ENCODE measurements around the gene PRKG1. TPM values are rescaled to one million over a fixed set of nuclear protein-coding genes. Genes with fewer than 3 reads are reported as not detected.

The PRKG1 gene
- total RNA-seq, 1 donor from 2014 or later, result 50.2 TPM

DNA sequence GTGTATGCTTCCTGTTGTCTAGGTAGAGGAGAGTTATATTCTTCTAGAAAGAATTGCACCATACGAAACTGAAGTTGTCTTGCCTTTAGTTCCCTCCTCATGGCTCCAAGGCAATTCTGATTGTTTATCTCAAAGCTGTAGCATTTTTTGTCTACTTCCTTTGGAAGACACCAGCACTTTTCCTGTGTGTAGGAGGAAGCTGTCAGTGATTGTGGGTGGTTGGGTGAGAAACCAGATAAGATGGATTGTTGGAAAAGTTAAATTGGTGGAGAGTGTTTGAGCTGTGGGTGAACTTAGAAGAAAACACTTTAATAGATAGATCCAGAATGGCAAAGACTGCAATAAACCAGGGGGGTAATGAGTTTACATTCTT is 637.2 kb downstream of the PRKG1 start:
- no peak for TF ChIP-seq CTCF (IDR thresholded peaks at IDR 0.05)
- Histone ChIP-seq H3K4me1 (peaks cover 10 to 44% of the 10 kb centered on the region in 2 donors), H3K36me3 (no peaks in the 10 kb centered on the region)

GRCh38 chr10:51716981-51717380 is 642.7 kb downstream of the PRKG1 start:
- peak in 1 of 2 donors; percentile 74 for DNase-seq (ENCODE audit: low spot score in 2 of 2)
- intact Hi-C loops (cut with DNase I), result loop anchor here (5.0 kb wide), 1 partner anchor 160 kb away; no protein-coding TSS in a partner anchor
- H3K27me3 ChIP-seq, result no peaks in the 10 kb centered on the region
- H3K4me1 ChIP-seq, result peaks cover 18 to 37% of the 10 kb centered on the region in 2 donors
- no peaks in the 10 kb centered on the region for H3K9me3 ChIP-seq
- no peak for TF ChIP-seq CTCF (IDR thresholded peaks at IDR 0.05)
- no peaks in the 10 kb centered on the region for H3K36me3 ChIP-seq
- H3K27ac ChIP-seq, result peak overlapping the region; percentile 81 to 82
- H3K4me3 ChIP-seq, result no peak overlapping the region

More for the DNA sequence above, 637.2 kb downstream of the PRKG1 start:
- no peaks in the 10 kb centered on the region for H3K9me3 ChIP-seq
- peak overlapping the region; percentile 88 to 92 for H3K27ac ChIP-seq
- intact Hi-C loops (cut with DNase I), result no loop called here
- DNase-seq (ENCODE audit: low spot score in 2 of 2), result no peak
- H3K4me3 ChIP-seq, result no peak overlapping the region
- no peaks in the 10 kb centered on the region for H3K27me3 ChIP-seq

DNA sequence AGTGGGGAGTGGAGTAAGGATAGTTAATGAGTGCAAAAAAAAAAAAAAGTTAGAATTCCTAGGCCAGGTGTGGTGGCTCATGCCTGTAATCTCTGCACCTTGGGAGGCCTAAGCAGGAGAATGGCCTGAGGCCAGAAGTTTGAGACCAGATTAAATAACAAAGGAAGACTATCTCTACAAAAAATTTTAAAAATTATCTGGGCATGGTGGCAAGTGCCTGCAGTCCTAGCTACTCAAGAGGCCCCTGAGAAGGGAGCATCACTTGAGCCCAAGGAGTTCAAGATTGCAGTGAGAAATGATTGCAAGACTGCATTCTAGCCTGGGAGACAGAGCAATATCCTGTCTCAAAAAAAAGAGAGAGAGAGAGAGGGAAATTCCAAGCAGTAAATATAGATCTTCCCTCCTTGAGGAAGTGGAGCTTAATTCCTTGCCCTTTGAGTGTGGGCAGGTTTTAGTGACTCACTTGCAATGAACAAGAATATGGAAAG is 644.6 kb downstream of the PRKG1 start:
- no peaks in the 10 kb centered on the region for H3K9me3 ChIP-seq
- H3K36me3 ChIP-seq, result no peaks in the 10 kb centered on the region
- no peak for TF ChIP-seq CTCF (IDR thresholded peaks at IDR 0.05)
- peaks cover 18 to 37% of the 10 kb centered on the region in 2 donors for H3K4me1 ChIP-seq
- H3K27me3 ChIP-seq, result no peaks in the 10 kb centered on the region
- DNase-seq (ENCODE audit: low spot score in 2 of 2), result no peak
- intact Hi-C loops (cut with DNase I), result loop anchor here (5.0 kb wide), 1 partner anchor 158 kb away; no protein-coding TSS in a partner anchor
- H3K27ac ChIP-seq, result peak overlapping the region; percentile 81 to 82
- no peak overlapping the region for H3K4me3 ChIP-seq

- no peak for DNase-seq (ENCODE audit: low spot score in 2 of 2)
- intact Hi-C loops (cut with DNase I), result no loop called here
- H3K9me3 ChIP-seq, result no peaks in the 10 kb centered on the region
- no peak for TF ChIP-seq CTCF (IDR thresholded peaks at IDR 0.05)
- no peaks in the 10 kb centered on the region for H3K36me3 ChIP-seq
- H3K4me3 ChIP-seq, result no peak overlapping the region
- H3K27ac ChIP-seq, result peak overlapping the region; percentile 23 to 82
- peaks cover 0 to 12% of the 10 kb centered on the region in 2 donors for H3K4me1 ChIP-seq
- H3K27me3 ChIP-seq, result no peaks in the 10 kb centered on the region
These were observed 649.8 kb downstream of the PRKG1 start for GRCh38 chr10:51724038-51724437.

GRCh38 chr10:51729822-51730555 is 655.7 kb downstream of the PRKG1 start:
- Histone ChIP-seq H3K36me3 (no peaks in the 10 kb centered on the region), H3K4me3 (no peak overlapping the region), H3K4me1 (peaks cover 0 to 30% of the 10 kb centered on the region in 2 donors), H3K9me3 (no peaks in the 10 kb centered on the region), H3K27ac (peak overlapping the region in 1 of 2 donors; percentile 79), H3K27me3 (no peaks in the 10 kb centered on the region)
- intact Hi-C loops (cut with DNase I), result loop anchor here (5.0 kb wide), 1 partner anchor 52 kb away; no protein-coding TSS in a partner anchor
- no peak for TF ChIP-seq CTCF (IDR thresholded peaks at IDR 0.05)
- no peak for DNase-seq (ENCODE audit: low spot score in 2 of 2)
